Spleen (tissue), 7 donors: Measurements from ENCODE around the gene ARHGAP21.

Source experiments
- POLR2A ChIP-seq, 3 donors: fragments of 450-650 bp; IDR thresholded peaks; one replicate each; pipeline ENCODE4 v1.5.1; 2017; ENCODE audit warnings: antibody characterized with exemption in 3 of 3, mild to moderate bottlenecking in 1 of 3
- POLR2AphosphoS5 ChIP-seq, 3 donors: sonication (generic); formaldehyde crosslinking; IDR thresholded peaks; one replicate each; pipeline ENCODE4 v1.5.1; 2017; ENCODE audit warnings: antibody characterized with exemption in 3 of 3
- TF ChIP-seq, protein P1 (sequence below), 11 experiments: fragments of 200-600 bp in 7 of 11; fragments of 450-650 bp in 4 of 11; sonication (generic) in 4 of 11; IDR thresholded peaks in 8 of 11; conservative IDR thresholded peaks in 3 of 11; 1 replicate in 7 of 11; 2 replicates in 4 of 11; pipeline versions ENCODE4 v1.4.0 to v1.8.0; 2016 to 2021; ENCODE audit warnings: antibody characterized with exemption in 11 of 11, inconsistent platforms in 4 of 11, mild to moderate bottlenecking in 1 of 11
- donor health status: DM: no; HTN: no; CAD: no; lungs with moderate emphysema.
- donor health status: DM: no; HTN: no; CAD: no.
- donor health status: DM: no; HTN: no; CAD: no.

DNA sequence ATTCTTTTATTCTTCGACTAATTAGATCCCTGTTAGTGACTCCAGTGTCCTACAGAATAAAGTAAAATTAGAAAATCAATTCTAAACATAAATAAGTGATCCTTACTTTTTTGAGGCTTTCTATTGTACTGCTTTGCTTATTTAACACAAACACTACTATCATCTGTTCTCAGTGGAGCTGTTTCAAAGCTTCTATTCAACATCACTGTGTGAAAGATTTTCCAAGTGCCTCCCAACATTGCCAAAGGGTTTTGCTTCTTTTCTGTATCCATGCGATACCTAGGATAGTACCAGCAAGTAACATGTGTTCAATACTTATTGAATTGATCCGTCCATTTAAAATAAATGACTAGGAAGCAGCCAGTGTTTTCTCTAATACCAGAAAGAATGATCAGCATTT lies 125.7 kb downstream of the ARHGAP21 start:
- TF ChIP-seq, protein P1, sequence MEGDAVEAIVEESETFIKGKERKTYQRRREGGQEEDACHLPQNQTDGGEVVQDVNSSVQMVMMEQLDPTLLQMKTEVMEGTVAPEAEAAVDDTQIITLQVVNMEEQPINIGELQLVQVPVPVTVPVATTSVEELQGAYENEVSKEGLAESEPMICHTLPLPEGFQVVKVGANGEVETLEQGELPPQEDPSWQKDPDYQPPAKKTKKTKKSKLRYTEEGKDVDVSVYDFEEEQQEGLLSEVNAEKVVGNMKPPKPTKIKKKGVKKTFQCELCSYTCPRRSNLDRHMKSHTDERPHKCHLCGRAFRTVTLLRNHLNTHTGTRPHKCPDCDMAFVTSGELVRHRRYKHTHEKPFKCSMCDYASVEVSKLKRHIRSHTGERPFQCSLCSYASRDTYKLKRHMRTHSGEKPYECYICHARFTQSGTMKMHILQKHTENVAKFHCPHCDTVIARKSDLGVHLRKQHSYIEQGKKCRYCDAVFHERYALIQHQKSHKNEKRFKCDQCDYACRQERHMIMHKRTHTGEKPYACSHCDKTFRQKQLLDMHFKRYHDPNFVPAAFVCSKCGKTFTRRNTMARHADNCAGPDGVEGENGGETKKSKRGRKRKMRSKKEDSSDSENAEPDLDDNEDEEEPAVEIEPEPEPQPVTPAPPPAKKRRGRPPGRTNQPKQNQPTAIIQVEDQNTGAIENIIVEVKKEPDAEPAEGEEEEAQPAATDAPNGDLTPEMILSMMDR (IDR thresholded peaks at IDR 0.05 in 8 of 11, conservative IDR thresholded peaks at IDR 0.05 in 3 of 11): no peak
- no peak for TF ChIP-seq POLR2A (IDR thresholded peaks at IDR 0.05)
- TF ChIP-seq POLR2AphosphoS5 (IDR thresholded peaks at IDR 0.05): no peak
